WTC11 (cell line): ENCODE results near the gene PDGFRB. TPM values are rescaled to one million over a fixed set of nuclear protein-coding genes. Genes with fewer than 3 reads are reported as not detected.

ENCODE experiments used
- ATAC-seq: fragments of 200-7000 bp; cut with Tn5 transposase; 2 replicates; pipeline ENCODE4 v1.10.0; 2021; ENCODE audit warnings: mild to moderate bottlenecking, moderate library complexity
- CTCF ChIA-PET: fragments of 300-600 bp; sonication (Branson Sonifier 250); formaldehyde crosslinking; loops from one replicate; lab custom pipeline; 2021; ENCODE audit warnings: antibody characterized with exemption; lab: Charles Lee
- POLR2A ChIA-PET: fragments of 350-600 bp; sonication (Branson Sonifier 250); formaldehyde crosslinking; loops from one replicate; lab custom pipeline; 2021; ENCODE audit warnings: antibody characterized with exemption; lab: Charles Lee
- DNase-seq: peaks from one replicate; pipeline ENCODE4 v3.0.0; 2021; ENCODE audit warnings: low spot score
- H3K27ac Mint-ChIP-seq: 2 replicates; pipeline ENCODE4 v1.8.0; 2021; ENCODE audit warnings: mixed read lengths
- H3K27me3 Mint-ChIP-seq: 2 replicates; pipeline ENCODE4 v1.8.0; 2021; ENCODE audit warnings: low read depth, mild to moderate bottlenecking, moderate library complexity, mixed read lengths
- H3K36me3 Mint-ChIP-seq: 2 replicates; pipeline ENCODE4 v1.8.0; 2021; ENCODE audit warnings: mixed read lengths
- H3K4me1 Mint-ChIP-seq: 2 replicates; pipeline ENCODE4 v1.8.0; 2022; ENCODE audit warnings: mixed read lengths
- H3K4me3 Mint-ChIP-seq: 2 replicates; pipeline ENCODE4 v1.8.0; 2021; ENCODE audit warnings: mild to moderate bottlenecking, moderate library complexity, mixed read lengths
- H3K9me3 Mint-ChIP-seq: 2 replicates; pipeline ENCODE4 v1.8.0; 2021; ENCODE audit warnings: mixed read lengths
- AR ChIP-seq: fragments of 250-450 bp; sonication (Bioruptor Pico); IDR thresholded peaks from 2 replicates; pipeline ENCODE4 v1.9.0; 2021; ENCODE audit warnings: mild to moderate bottlenecking
- ARID4B ChIP-seq: sonication (generic); formaldehyde crosslinking; IDR thresholded peaks from 2 replicates; pipeline ENCODE4 v1.8.0; 2023; ENCODE audit warnings: missing genetic modification reagents, mild to moderate bottlenecking, borderline replicate concordance
- ATF6 ChIP-seq: sonication (generic); formaldehyde crosslinking; IDR thresholded peaks from 2 replicates; pipeline ENCODE4 v1.8.1; 2023; ENCODE audit warnings: mild to moderate bottlenecking, missing genetic modification reagents
- CREM ChIP-seq: sonication (generic); formaldehyde crosslinking; IDR thresholded peaks from 2 replicates; pipeline ENCODE4 v1.8.1; 2022; ENCODE audit warnings: mild to moderate bottlenecking, missing genetic modification reagents, moderate library complexity
- FOXP1 ChIP-seq: sonication (generic); formaldehyde crosslinking; IDR thresholded peaks from 2 replicates; pipeline ENCODE4 v1.8.0; 2022; ENCODE audit warnings: missing genetic modification reagents, mild to moderate bottlenecking, moderate library complexity, borderline replicate concordance
- GABPB1 ChIP-seq: sonication (generic); formaldehyde crosslinking; IDR thresholded peaks from 2 replicates; pipeline ENCODE4 v1.8.1; 2023; ENCODE audit warnings: mild to moderate bottlenecking, missing genetic modification reagents
- HMGA2 ChIP-seq: fragments of 250-450 bp; sonication (Bioruptor Pico); IDR thresholded peaks from 2 replicates; pipeline ENCODE4 v1.4.0; 2021; ENCODE audit warnings: mild to moderate bottlenecking, moderate library complexity
- IRF1 ChIP-seq: sonication (generic); formaldehyde crosslinking; IDR thresholded peaks from 2 replicates; pipeline ENCODE4 v1.8.0; 2023; ENCODE audit warnings: missing genetic modification reagents
- IRF2 ChIP-seq: sonication (generic); formaldehyde crosslinking; IDR thresholded peaks from 2 replicates; pipeline ENCODE4 v1.8.0; 2022; ENCODE audit warnings: low read depth, missing genetic modification reagents, borderline replicate concordance
- MYBL2 ChIP-seq: sonication (generic); formaldehyde crosslinking; IDR thresholded peaks from 2 replicates; pipeline ENCODE4 v1.8.1; 2023; ENCODE audit warnings: mild to moderate bottlenecking, moderate library complexity, missing genetic modification reagents
- NFATC4 ChIP-seq: fragments of 250-450 bp; sonication (Bioruptor Pico); IDR thresholded peaks from 2 replicates; pipeline ENCODE4 v1.9.0; 2021; ENCODE audit warnings: mild to moderate bottlenecking
- NFE2L1 ChIP-seq: sonication (generic); formaldehyde crosslinking; IDR thresholded peaks from 2 replicates; pipeline ENCODE4 v1.8.1; 2023; ENCODE audit warnings: missing genetic modification reagents
- NFYB ChIP-seq: sonication (generic); formaldehyde crosslinking; conservative IDR thresholded peaks from 2 replicates; pipeline ENCODE4 v1.8.0; 2022; ENCODE audit warnings: low read depth, missing genetic modification reagents
- PRRX2 ChIP-seq: fragments of 250-450 bp; sonication (Bioruptor Pico); IDR thresholded peaks from 2 replicates; pipeline ENCODE4 v1.8.0; 2021; ENCODE audit warnings: mild to moderate bottlenecking
- TEAD4 ChIP-seq: sonication (generic); formaldehyde crosslinking; IDR thresholded peaks from 2 replicates; pipeline ENCODE4 v1.8.0; 2022; ENCODE audit warnings: mild to moderate bottlenecking, missing genetic modification reagents
- USF2 ChIP-seq: sonication (generic); formaldehyde crosslinking; IDR thresholded peaks from 2 replicates; pipeline ENCODE4 v1.8.1; 2023; ENCODE audit warnings: mild to moderate bottlenecking, missing genetic modification reagents, moderate library complexity
- ZNF219 ChIP-seq: sonication (generic); formaldehyde crosslinking; IDR thresholded peaks from 2 replicates; pipeline ENCODE4 v1.8.0; 2023; ENCODE audit warnings: missing genetic modification reagents, mild to moderate bottlenecking, borderline replicate concordance
- ZNF263 ChIP-seq: sonication (generic); formaldehyde crosslinking; IDR thresholded peaks from 2 replicates; pipeline ENCODE4 v1.8.1; 2022; ENCODE audit warnings: low read depth, mild to moderate bottlenecking, moderate library complexity, missing genetic modification reagents
- ZNF317 ChIP-seq: sonication (generic); formaldehyde crosslinking; IDR thresholded peaks from 2 replicates; pipeline ENCODE4 v1.8.1; 2023; ENCODE audit warnings: low read depth, mild to moderate bottlenecking, moderate library complexity, missing genetic modification reagents, borderline replicate concordance
- ZNF425 ChIP-seq: fragments of 250-450 bp; sonication (Bioruptor Pico); conservative IDR thresholded peaks from 2 replicates; pipeline ENCODE4 v1.9.0; 2021; ENCODE audit warnings: mild to moderate bottlenecking
- total RNA-seq: library from RNA; stranded (reverse); gene quantifications from 3 replicates; pipeline ENCODE4 v1.2.3, GENCODE V29; 2021

The PDGFRB gene
- total RNA-seq, 1 experiment from 2014 or later = 5.1 TPM

- CTCF ChIA-PET = interaction anchor here (0.9 to 2.2 kb wide), 5 partner anchors 14 to 66 kb away, joined by 3 to 19 read pairs (median 6); partner anchors contain the start of gene CDX1
- Mint-ChIP-seq H3K9me3 (no peaks in the 10 kb centered on the region), H3K27me3 (peaks cover 76% of the 10 kb centered on the region), H3K27ac (no peak overlapping the region), H3K36me3 (no peaks in the 10 kb centered on the region), H3K4me3 (peak overlapping the region; percentile 51), H3K4me1 (peaks cover 18% of the 10 kb centered on the region)
- peak; percentile 50 for ATAC-seq
- TF ChIP-seq ZNF425 (CRISPR knock-in tag) (no peak), HMGA2 (CRISPR knock-in tag) (no peak), NFE2L1 (CRISPR knock-in tag) (no peak), GABPB1 (no peak), ZNF317 (CRISPR knock-in tag) (no peak), FOXP1 (CRISPR knock-in tag) (no peak), CREM (CRISPR knock-in tag) (no peak), IRF1 (CRISPR knock-in tag) (no peak), USF2 (CRISPR knock-in tag) (no peak), ARID4B (CRISPR knock-in tag) (no peak), NFYB (CRISPR knock-in tag) (no peak), PRRX2 (CRISPR knock-in tag) (no peak), ZNF263 (no peak), IRF2 (CRISPR knock-in tag) (no peak), ATF6 (CRISPR knock-in tag) (no peak), TEAD4 (CRISPR knock-in tag) (no peak), NFATC4 (no peak), ZNF219 (no peak), AR (CRISPR knock-in tag) (no peak), MYBL2 (no peak)
- POLR2A ChIA-PET = interaction anchor here (0.6 to 1.1 kb wide), 2 partner anchors 31 to 33 kb away, joined by 3 read pairs; no protein-coding TSS in a partner anchor
- no peak for DNase-seq
Measured at GRCh38 chr5:150190503-150190979, 34.9 kb upstream of the PDGFRB start.
